Cerebellar cortex (tissue), 1 donor: Measurements from ENCODE around the gene SLC4A1.

Source experiments
- DNase-seq: peaks from one replicate; pipeline ENCODE4 v3.0.0-alpha.2; 2015; ENCODE audit warnings: low spot score

SLC4A1 gene

DNA sequence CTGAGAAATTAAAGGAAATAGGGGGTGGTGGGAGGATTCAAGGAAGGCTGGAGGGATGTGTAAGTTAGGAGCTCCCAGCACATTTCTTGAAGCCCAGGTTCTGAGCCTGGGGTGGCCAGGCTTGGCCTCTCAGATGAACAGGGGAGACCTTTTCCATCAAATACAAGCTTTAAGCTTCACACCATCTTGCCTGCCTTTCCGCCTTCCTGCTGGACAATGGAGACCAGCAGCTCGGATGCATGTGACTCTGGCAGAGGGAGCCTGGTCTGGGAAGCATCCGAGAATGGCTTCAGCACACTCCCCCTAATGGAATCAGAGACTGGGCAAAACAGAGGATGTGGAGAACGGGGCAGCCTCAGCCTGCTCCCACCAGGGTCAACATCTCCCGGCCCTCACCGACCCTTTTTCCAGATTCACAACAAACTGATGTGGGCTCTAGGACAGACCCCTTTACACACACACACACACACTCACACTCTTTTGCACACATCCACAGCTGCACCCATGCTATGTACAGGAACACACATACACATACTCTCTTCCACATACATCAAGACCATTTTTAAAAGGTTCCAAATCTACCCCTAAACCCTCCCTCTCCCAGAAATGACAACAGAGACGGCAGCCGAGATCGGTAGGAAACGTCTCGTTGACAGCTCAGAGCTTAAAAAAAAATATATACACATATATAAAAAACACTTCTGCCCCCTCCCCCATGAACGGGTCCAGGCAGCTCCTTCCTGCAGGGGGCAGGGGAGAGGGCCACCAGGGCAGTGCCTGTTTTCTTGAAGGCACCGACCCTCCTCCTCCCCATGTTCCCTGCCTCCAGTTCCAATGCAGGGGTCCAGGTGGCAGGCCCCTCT is 61.7 kb downstream of the SLC4A1 start:
- DNase-seq: no peak

DNA sequence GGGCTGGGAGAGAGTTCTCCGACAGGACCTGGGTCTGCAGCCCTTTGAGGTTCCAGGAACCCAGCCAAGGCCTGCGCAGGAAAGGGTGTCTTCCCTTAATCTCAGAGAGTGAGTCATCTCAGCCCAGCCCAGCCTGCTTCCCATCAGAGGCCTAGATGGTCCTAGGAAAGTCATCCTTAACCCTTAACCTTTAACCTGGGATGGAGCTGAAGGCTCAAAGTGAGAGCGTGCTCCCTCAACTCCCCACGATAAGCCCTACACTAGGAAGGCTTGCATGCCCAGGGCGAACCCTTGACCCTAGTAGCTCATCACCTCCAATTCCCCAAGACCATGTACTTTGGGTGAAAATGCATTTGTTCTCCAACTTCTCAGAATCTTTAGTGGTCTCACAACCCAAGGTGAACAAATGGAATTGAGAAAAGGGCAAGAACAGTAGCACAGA is 63.5 kb downstream of the SLC4A1 start:
- no peak for DNase-seq

- DNase-seq: peak; percentile 76
Measured at GRCh38 chr17:44203731-44204440, 64.0 kb downstream of the SLC4A1 start.

DNA sequence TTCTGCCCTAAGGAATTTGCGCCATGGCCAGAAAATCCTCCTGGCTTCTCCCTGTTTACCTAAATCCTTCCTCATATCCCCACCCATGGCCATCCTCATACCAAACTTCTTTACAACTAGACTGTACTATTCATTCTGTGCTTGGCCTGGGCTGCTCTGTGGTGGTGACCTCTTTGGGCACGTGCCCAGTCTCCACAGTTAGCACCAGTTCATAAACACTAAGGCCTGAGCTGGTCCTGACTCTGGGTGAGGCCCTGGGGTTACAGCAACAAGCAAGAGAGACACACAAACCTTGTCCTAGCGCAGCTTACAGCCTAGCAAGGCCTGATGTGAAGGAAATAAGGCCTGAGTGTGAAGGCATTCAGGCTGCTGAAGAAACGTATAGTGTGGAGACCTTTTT is 65.2 kb downstream of the SLC4A1 start:
- no peak for DNase-seq

GRCh38 chr17:44200478-44201155 is 67.3 kb downstream of the SLC4A1 start:
- no peak for DNase-seq

DNA sequence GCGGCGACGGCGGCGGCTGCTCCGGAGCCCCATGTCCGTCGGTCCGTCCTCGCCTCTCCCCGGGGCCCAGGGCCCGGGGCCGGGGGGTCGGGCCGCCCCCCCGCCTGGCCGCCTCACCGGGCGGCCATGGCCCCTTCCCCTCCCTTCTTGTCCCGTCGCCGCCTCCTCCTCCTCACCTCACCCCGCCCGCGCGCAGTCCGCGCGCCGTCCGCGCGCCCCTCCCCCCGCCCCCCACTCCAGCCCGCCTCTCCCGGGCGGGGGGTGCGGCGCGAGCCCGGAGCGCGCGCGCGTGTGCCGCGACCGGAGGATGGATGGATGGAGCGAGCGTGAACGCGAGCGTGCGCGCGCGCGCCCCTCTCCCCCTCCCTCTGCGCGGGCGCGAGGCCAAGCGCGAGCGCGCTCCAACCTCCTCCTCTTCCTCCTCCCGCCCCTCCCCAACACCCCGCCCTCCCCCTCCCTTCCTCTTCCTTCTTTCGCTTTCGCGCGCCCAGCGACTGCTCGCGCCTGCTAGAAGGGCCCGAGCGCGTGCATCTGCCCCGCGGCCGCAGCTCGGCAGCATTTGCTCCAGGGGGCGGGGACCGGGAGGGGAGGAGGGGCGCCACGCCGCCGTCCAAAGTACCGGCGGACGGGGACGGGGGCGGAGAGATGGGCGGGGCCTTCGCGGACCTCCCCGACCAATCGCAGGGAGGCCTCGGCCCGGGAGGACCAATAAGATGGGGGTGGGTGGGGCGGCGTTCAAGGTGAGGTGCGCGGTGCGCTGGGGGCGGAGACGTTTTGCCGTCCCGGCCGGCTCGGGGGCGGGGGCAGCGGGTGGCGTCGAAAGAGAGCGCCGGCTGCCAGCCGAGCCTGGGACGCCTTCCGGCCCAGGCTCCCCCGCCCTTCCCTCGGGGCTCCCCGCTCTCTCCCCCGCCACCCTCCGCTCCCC is 68.1 kb downstream of the SLC4A1 start, which contains the start of gene ATXN7L3:
ATXN7L3 (minus strand) TSS at position 332 of the 925 bp plus-strand sequence. CDS start 1,814 bp downstream, outside the sequence.
- peak; percentile 96 for DNase-seq

DNA sequence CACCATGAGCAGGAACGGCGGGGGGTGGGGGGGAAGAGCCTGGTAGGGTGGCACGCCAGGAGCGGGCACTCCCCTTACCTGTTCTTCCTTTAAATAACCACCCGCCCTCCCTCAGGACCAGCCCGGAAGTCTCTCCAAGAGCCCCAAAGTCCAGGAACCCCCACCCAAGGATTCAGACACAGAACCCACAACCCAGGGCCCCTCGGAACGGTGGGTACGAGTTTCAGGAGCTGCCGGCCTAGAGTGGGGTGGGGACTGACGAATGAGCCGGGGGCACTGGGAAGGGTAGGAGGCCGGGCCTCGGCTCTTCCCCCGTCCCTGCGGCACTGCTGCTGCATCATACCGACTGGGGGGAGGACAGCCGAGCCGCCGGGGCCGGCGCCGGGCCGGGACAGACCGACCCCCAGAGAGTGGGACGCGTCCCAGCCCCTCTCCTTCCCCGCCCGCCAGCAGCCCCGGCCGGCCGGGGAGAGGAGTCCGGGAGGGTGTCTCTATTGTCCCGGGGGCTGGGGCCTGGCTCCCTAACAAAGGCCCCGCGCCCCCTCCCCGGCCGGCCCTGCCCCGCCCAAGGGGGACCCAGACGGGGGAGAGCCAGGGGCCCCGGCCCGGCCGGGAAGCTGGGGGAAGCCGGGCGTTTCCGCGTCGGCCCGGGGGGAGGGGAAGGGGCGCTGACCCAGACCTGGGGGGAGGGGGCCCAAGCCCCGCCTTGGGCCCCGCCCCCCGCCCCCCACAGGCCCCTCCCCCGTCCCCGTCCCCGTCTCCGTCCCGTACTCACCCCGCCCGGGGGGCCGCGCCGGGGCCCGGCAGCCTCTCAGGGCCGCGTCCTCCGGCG is 69.0 kb downstream of the SLC4A1 start:
- no peak for DNase-seq
